SK-N-SH treated with all-trans-retinoic acid at 6 μM for 48 hours (cell line): ENCODE data around the gene PTBP3.

Source experiments
- ATAC-seq: fragments of 200-7000 bp; cut with Tn5 transposase; 3 replicates; pipeline ENCODE4 v1.9.1; 2020; ENCODE audit warnings: mild to moderate bottlenecking, moderate library complexity
- CREB5 ChIP-seq: fragments of 250-450 bp; sonication (Bioruptor Pico); IDR thresholded peaks from 2 replicates; pipeline ENCODE4 v1.5.1; 2020; ENCODE audit warnings: low read depth, mild to moderate bottlenecking, moderate library complexity
- CSDC2 ChIP-seq: fragments of 250-450 bp; sonication (Bioruptor Pico); IDR thresholded peaks from 2 replicates; pipeline ENCODE4 v1.5.0; 2020; ENCODE audit warnings: mild to moderate bottlenecking, moderate library complexity
- ESRRG ChIP-seq: fragments of 250-450 bp; sonication (Bioruptor Pico); IDR thresholded peaks from 2 replicates; pipeline ENCODE4 v1.6.1; 2021; ENCODE audit warnings: mild to moderate bottlenecking
- ISL1 ChIP-seq: fragments of 250-450 bp; sonication (Bioruptor Pico); IDR thresholded peaks from 2 replicates; pipeline ENCODE4 v2.1.2; 2022; ENCODE audit warnings: mild to moderate bottlenecking, moderate library complexity
- OSR1 ChIP-seq: fragments of 250-450 bp; sonication (Bioruptor Pico); IDR thresholded peaks from 2 replicates; pipeline ENCODE4 v1.8.0; 2022; ENCODE audit warnings: moderate library complexity, mild to moderate bottlenecking, inconsistent platforms
- PATZ1 ChIP-seq: fragments of 250-450 bp; sonication (Bioruptor Pico); IDR thresholded peaks from 2 replicates; pipeline ENCODE4 v1.8.0; 2020; ENCODE audit warnings: mild to moderate bottlenecking, moderate library complexity, borderline replicate concordance
- PPARA ChIP-seq: fragments of 250-450 bp; sonication (Bioruptor Pico); IDR thresholded peaks from 2 replicates; pipeline ENCODE4 v1.5.0; 2020; ENCODE audit warnings: mild to moderate bottlenecking, borderline replicate concordance
- RARB ChIP-seq: fragments of 250-450 bp; sonication (Bioruptor Pico); IDR thresholded peaks from 2 replicates; pipeline ENCODE4 v1.8.0; 2021; ENCODE audit warnings: mild to moderate bottlenecking, moderate library complexity
- TOX ChIP-seq: fragments of 250-450 bp; sonication (Bioruptor Pico); IDR thresholded peaks from 2 replicates; pipeline ENCODE4 v1.8.0; 2021; ENCODE audit warnings: mild to moderate bottlenecking, moderate library complexity, borderline replicate concordance
- ZC3H10 ChIP-seq: fragments of 250-450 bp; sonication (Bioruptor Pico); IDR thresholded peaks from 2 replicates; pipeline ENCODE4 v1.5.1; 2021; ENCODE audit warnings: mild to moderate bottlenecking, moderate library complexity
- ZFP3 ChIP-seq: fragments of 250-450 bp; sonication (Bioruptor Pico); IDR thresholded peaks from 2 replicates; pipeline ENCODE4 v1.5.0; 2020; ENCODE audit warnings: mild to moderate bottlenecking, moderate library complexity
- ZNF565 ChIP-seq: fragments of 450-650 bp; formaldehyde crosslinking; conservative IDR thresholded peaks from 2 replicates; pipeline ENCODE4 v1.5.0; 2020; ENCODE audit warnings: low read depth, mild to moderate bottlenecking, moderate library complexity
- ZNF70 ChIP-seq: fragments of 450-650 bp; formaldehyde crosslinking; IDR thresholded peaks from 2 replicates; pipeline ENCODE4 v1.5.0; 2020; ENCODE audit warnings: mild to moderate bottlenecking, moderate library complexity
- ZNF8 ChIP-seq: fragments of 450-650 bp; formaldehyde crosslinking; IDR thresholded peaks from 2 replicates; pipeline ENCODE4 v1.5.0; 2020; ENCODE audit warnings: mild to moderate bottlenecking, moderate library complexity
- TF ChIP-seq, protein P1 (sequence below): fragments of 250-450 bp; sonication (Bioruptor Pico); IDR thresholded peaks from 2 replicates; pipeline ENCODE4 v1.5.1; 2021; ENCODE audit warnings: mild to moderate bottlenecking, moderate library complexity
- TF ChIP-seq, protein P2 (sequence below): fragments of 250-450 bp; sonication (Bioruptor Pico); IDR thresholded peaks from 2 replicates; pipeline ENCODE4 v1.5.0; 2020; ENCODE audit warnings: mild to moderate bottlenecking, moderate library complexity

Gene PTBP3

GRCh38 chr9:112239708-112240107 is 93.7 kb downstream of the PTBP3 start:
- ATAC-seq, result no peak
- TF ChIP-seq, protein P1, sequence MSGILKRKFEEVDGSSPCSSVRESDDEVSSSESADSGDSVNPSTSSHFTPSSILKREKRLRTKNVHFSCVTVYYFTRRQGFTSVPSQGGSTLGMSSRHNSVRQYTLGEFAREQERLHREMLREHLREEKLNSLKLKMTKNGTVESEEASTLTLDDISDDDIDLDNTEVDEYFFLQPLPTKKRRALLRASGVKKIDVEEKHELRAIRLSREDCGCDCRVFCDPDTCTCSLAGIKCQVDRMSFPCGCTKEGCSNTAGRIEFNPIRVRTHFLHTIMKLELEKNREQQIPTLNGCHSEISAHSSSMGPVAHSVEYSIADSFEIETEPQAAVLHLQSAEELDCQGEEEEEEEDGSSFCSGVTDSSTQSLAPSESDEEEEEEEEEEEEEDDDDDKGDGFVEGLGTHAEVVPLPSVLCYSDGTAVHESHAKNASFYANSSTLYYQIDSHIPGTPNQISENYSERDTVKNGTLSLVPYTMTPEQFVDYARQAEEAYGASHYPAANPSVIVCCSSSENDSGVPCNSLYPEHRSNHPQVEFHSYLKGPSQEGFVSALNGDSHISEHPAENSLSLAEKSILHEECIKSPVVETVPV, result no peak
- no peak for TF ChIP-seq ZNF8 (CRISPR knock-in tag)
- TF ChIP-seq OSR1 (CRISPR knock-in tag), result no peak
- no peak for TF ChIP-seq RARB
- no peak for TF ChIP-seq PPARA
- no peak for TF ChIP-seq ZNF565 (CRISPR knock-in tag)
- TF ChIP-seq ESRRG, result no peak
- TF ChIP-seq PATZ1 (CRISPR knock-in tag), result no peak
- TF ChIP-seq ZNF70 (CRISPR knock-in tag), result no peak
- TF ChIP-seq ZC3H10 (CRISPR knock-in tag), result no peak

DNA sequence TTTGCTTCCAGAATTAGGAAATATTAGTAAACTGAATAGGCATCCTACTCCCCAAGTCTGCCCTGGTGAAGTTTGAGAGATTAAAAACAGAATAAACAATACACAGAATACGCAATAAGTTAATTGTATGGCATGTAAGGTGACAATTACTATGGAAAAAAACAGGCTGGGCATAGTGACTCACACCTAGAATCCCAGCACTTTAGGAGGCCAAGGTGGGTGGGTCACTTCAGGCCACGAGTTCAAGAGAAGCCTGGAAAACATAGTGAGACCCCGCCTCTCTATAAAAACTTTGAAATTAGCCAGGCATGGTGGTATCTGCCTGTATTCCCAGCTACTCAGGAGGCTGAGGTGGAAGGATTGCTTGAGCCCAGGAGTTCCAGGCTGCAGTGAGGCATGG is 94.1 kb downstream of the PTBP3 start:
- ATAC-seq, result no peak
- TF ChIP-seq PATZ1 (CRISPR knock-in tag) (no peak), ZFP3 (CRISPR knock-in tag) (no peak), CSDC2 (CRISPR knock-in tag) (no peak), ZNF565 (CRISPR knock-in tag) (no peak)

DNA sequence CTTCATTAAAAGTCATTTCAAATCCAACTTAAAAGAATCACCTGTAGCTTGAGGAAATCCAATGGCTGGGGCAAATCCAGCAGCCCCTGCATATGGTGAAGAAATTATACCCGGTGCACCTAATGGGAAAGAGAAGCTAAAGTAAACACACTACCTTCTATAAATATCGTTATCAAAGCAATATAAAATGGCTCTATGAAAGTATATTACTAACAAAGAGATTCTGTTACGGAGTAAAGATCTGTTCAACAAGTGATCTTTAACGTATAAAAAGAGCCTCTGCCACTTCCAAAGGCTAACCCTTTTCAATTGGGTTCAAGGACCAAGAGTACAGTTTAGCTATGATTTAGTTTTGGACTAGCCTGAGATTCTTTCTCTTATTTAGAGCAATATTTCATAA is 98.6 kb downstream of the PTBP3 start:
- ATAC-seq, result no peak
- TF ChIP-seq PATZ1 (CRISPR knock-in tag) (no peak), PPARA (no peak), RARB (no peak), TOX (CRISPR knock-in tag) (no peak), ZNF70 (CRISPR knock-in tag) (no peak), CREB5 (CRISPR knock-in tag) (no peak), ZNF8 (CRISPR knock-in tag) (no peak)
- TF ChIP-seq, protein P1, result no peak

DNA sequence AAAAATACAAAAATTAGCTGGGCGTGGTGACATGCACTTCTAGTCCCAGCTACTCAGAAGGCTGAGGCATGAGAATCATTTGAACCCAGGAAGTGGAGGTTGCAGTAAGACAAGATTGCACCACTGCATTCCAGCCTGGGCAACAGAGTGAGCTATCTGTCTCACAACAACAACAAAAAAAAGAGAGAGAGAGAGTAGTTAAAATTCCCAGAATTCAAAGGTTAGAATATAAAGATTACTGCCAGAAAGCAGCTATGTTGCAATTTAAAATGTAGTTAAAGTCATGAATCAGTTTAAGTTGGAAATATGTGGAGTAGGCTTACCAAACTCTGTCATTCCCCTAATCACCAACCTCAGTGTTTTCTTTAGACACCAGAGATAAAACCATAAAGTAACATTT is 99.7 kb downstream of the PTBP3 start:
- ATAC-seq, result no peak
- TF ChIP-seq ZNF565 (CRISPR knock-in tag), result no peak
- TF ChIP-seq ISL1 (CRISPR knock-in tag), result 0 out of 2 replicates have a peak, but pooled peaks have one; percentile 32
- TF ChIP-seq, protein P2, sequence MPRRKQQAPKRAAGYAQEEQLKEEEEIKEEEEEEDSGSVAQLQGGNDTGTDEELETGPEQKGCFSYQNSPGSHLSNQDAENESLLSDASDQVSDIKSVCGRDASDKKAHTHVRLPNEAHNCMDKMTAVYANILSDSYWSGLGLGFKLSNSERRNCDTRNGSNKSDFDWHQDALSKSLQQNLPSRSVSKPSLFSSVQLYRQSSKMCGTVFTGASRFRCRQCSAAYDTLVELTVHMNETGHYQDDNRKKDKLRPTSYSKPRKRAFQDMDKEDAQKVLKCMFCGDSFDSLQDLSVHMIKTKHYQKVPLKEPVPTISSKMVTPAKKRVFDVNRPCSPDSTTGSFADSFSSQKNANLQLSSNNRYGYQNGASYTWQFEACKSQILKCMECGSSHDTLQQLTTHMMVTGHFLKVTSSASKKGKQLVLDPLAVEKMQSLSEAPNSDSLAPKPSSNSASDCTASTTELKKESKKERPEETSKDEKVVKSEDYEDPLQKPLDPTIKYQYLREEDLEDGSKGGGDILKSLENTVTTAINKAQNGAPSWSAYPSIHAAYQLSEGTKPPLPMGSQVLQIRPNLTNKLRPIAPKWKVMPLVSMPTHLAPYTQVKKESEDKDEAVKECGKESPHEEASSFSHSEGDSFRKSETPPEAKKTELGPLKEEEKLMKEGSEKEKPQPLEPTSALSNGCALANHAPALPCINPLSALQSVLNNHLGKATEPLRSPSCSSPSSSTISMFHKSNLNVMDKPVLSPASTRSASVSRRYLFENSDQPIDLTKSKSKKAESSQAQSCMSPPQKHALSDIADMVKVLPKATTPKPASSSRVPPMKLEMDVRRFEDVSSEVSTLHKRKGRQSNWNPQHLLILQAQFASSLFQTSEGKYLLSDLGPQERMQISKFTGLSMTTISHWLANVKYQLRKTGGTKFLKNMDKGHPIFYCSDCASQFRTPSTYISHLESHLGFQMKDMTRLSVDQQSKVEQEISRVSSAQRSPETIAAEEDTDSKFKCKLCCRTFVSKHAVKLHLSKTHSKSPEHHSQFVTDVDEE, result no peak
- TF ChIP-seq, all 23 proteins: peak for 1
